ENCODE data around the gene ABCD1. TPM values are rescaled to one million over a fixed set of nuclear protein-coding genes. Genes with fewer than 3 reads are reported as not detected.

Gene ABCD1
- total RNA-seq, 3 donors from 2014 or later, result 13.0 to 27.3 (median 13.0) TPM

- Histone ChIP-seq H3K9me3 (no peaks in the 10 kb centered on the region), H3K36me3 (ENCODE audit: low read depth) (no peaks in the 10 kb centered on the region), H3K4me3 (no peak overlapping the region), H3K4me1 (ENCODE audit: low read depth) (no peaks in the 10 kb centered on the region)
- intact Hi-C loops (cut with DNase I, micrococcal nuclease), result no loop called here
- DNase-seq (no peak), ATAC-seq (no peak)
- no peak for TF ChIP-seq CTCF (IDR thresholded peaks at IDR 0.05)
Observed at GRCh38 chrX:153707406-153707805, 17.2 kb upstream of the ABCD1 start.

- intact Hi-C loops (cut with DNase I, micrococcal nuclease), result no loop called here
- Histone ChIP-seq H3K36me3 (ENCODE audit: low read depth) (no peaks in the 10 kb centered on the region), H3K4me3 (no peak overlapping the region), H3K9me3 (no peaks in the 10 kb centered on the region), H3K4me1 (ENCODE audit: low read depth) (no peaks in the 10 kb centered on the region)
- peak; percentile 94 for ATAC-seq
- DNase-seq, result peak; percentile 78 to 87 (median 81)
- peak; percentile 43 for TF ChIP-seq CTCF (IDR thresholded peaks at IDR 0.05)
Observed at GRCh38 chrX:153708415-153708814, 16.2 kb upstream of the ABCD1 start.

- no peaks in the 10 kb centered on the region for H3K9me3 ChIP-seq
- no peaks in the 10 kb centered on the region for H3K4me1 ChIP-seq (ENCODE audit: low read depth)
- no peak overlapping the region for H3K4me3 ChIP-seq
- DNase-seq, result peak in 1 of 3 donors; percentile 38
- no peak for TF ChIP-seq CTCF (IDR thresholded peaks at IDR 0.05)
- no peak for ATAC-seq
- intact Hi-C loops (cut with DNase I, micrococcal nuclease), result no loop called here
- H3K36me3 ChIP-seq (ENCODE audit: low read depth), result no peaks in the 10 kb centered on the region
Observed at GRCh38 chrX:153709726-153710674, 14.7 kb upstream of the ABCD1 start.

- ATAC-seq (no peak), DNase-seq (no peak)
- Histone ChIP-seq H3K36me3 (ENCODE audit: low read depth) (no peaks in the 10 kb centered on the region), H3K9me3 (no peaks in the 10 kb centered on the region), H3K4me1 (ENCODE audit: low read depth) (no peaks in the 10 kb centered on the region), H3K4me3 (no peak overlapping the region)
- no peak for TF ChIP-seq CTCF (IDR thresholded peaks at IDR 0.05)
- intact Hi-C loops (cut with DNase I, micrococcal nuclease), result no loop called here
Observed at GRCh38 chrX:153714256-153714655, 10.4 kb upstream of the ABCD1 start.

GRCh38 chrX:153717445-153717844, 7.2 kb upstream of the ABCD1 start:
- peaks cover 4% of the 10 kb centered on the region for H3K4me1 ChIP-seq (ENCODE audit: low read depth)
- intact Hi-C loops (cut with DNase I, micrococcal nuclease), result no loop called here
- ATAC-seq (no peak), DNase-seq (no peak)
- no peak overlapping the region for H3K4me3 ChIP-seq
- H3K9me3 ChIP-seq, result no peaks in the 10 kb centered on the region
- no peaks in the 10 kb centered on the region for H3K36me3 ChIP-seq (ENCODE audit: low read depth)
- TF ChIP-seq CTCF (IDR thresholded peaks at IDR 0.05), result no peak

Data from mucosa of descending colon (tissue), 3 donors.